Measurements from ENCODE around the gene TOPBP1.

GRCh38 chr3:133600572-133601081, 61.1 kb downstream of the TOPBP1 start:
- TF ChIP-seq, protein P1, sequence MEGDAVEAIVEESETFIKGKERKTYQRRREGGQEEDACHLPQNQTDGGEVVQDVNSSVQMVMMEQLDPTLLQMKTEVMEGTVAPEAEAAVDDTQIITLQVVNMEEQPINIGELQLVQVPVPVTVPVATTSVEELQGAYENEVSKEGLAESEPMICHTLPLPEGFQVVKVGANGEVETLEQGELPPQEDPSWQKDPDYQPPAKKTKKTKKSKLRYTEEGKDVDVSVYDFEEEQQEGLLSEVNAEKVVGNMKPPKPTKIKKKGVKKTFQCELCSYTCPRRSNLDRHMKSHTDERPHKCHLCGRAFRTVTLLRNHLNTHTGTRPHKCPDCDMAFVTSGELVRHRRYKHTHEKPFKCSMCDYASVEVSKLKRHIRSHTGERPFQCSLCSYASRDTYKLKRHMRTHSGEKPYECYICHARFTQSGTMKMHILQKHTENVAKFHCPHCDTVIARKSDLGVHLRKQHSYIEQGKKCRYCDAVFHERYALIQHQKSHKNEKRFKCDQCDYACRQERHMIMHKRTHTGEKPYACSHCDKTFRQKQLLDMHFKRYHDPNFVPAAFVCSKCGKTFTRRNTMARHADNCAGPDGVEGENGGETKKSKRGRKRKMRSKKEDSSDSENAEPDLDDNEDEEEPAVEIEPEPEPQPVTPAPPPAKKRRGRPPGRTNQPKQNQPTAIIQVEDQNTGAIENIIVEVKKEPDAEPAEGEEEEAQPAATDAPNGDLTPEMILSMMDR (IDR thresholded peaks at IDR 0.05; ENCODE audit: low read depth, low read length) = no peak
- no peak for TF ChIP-seq EZH2phosphoT487 (IDR thresholded peaks at IDR 0.05; ENCODE audit: low read depth)
